H1 (cell line): Measurements from ENCODE around the gene MAPK14. TPM values are rescaled to one million over a fixed set of nuclear protein-coding genes. Genes with fewer than 3 reads are reported as not detected.

Experiments
- CTCF ChIA-PET: fragments of 300-600 bp; sonication (Branson Sonifier 250); formaldehyde crosslinking; loops from one replicate; lab custom pipeline; 2021; ENCODE audit not compliant: partially characterized antibody; lab: Charles Lee
- POLR2A ChIA-PET: fragments of 300-600 bp; sonication (Branson Sonifier 250); formaldehyde crosslinking; loops from one replicate; lab custom pipeline; 2021; ENCODE audit warnings: inconsistent platforms; ENCODE audit not compliant: partially characterized antibody; lab: Charles Lee
- DNase-seq, 2 experiments: peaks; one replicate each; pipeline versions ENCODE4 v3.0.0 to v3.0.0-alpha.2; 2010 to 2022; ENCODE audit warnings: low spot score in 2 of 2, low read depth in 1 of 2, mixed read lengths in 1 of 2
- FAIRE-seq: peaks from 2 replicates; lab custom pipeline; 2011; peaks lifted over from hg19 to GRCh38; lab: Jason Lieb, UNC
- H2AFZ ChIP-seq: 2 replicates; pipeline ENCODE4 v1.8.1; 2012; ENCODE audit warnings: low read length, inconsistent platforms
- H2AK5ac ChIP-seq: 2 replicates; pipeline ENCODE4 v1.6.1; 2013; ENCODE audit warnings: low read depth, low read length
- H2BK120ac ChIP-seq: replicated peaks from 2 replicates; pipeline ENCODE3; 2013; ENCODE audit warnings: low read depth, low read length, inconsistent platforms
- H2BK12ac ChIP-seq: 2 replicates; pipeline ENCODE4 v1.6.1; 2013; ENCODE audit warnings: low read depth, low read length
- H2BK15ac ChIP-seq: 2 replicates; pipeline ENCODE4 v1.6.1; 2013; ENCODE audit warnings: low read length
- H2BK20ac ChIP-seq: 2 replicates; pipeline ENCODE4 v1.6.1; 2013; ENCODE audit warnings: low read length
- H2BK5ac ChIP-seq: 2 replicates; pipeline ENCODE4 v1.6.1; 2013; ENCODE audit warnings: low read depth, low read length
- H3K14ac ChIP-seq: 2 replicates; pipeline ENCODE4 v1.6.1; 2013; ENCODE audit warnings: inconsistent platforms; ENCODE audit not compliant: insufficient read length
- H3K18ac ChIP-seq: 2 replicates; pipeline ENCODE4 v1.6.1; 2013; ENCODE audit warnings: low read length; ENCODE audit errors: extremely low read depth
- H3K23ac ChIP-seq: 2 replicates; pipeline ENCODE4 v1.6.1; 2013; ENCODE audit warnings: inconsistent platforms; ENCODE audit not compliant: insufficient read length
- H3K23me2 ChIP-seq: 2 replicates; pipeline ENCODE4 v1.6.1; 2013; ENCODE audit warnings: low read depth, low read length
- H3K27ac ChIP-seq: 2 replicates; pipeline ENCODE4 v1.6.1; 2011; ENCODE audit warnings: low read depth, low read length, inconsistent platforms
- H3K27me3 ChIP-seq, 4 experiments: replicated peaks in 1 of 4; 1 replicate in 1 of 4; 2 replicates in 3 of 4; pipeline versions ENCODE4 v1.6.1 to v1.8.1; 2011 to 2013; ENCODE audit warnings: low read length in 3 of 4, mild to moderate bottlenecking in 3 of 4, inconsistent platforms in 2 of 4, mixed read lengths in 2 of 4, moderate library complexity in 1 of 4; ENCODE audit not compliant: control insufficient read depth in 3 of 4, insufficient read depth in 3 of 4; ENCODE audit errors: extremely low read depth in 1 of 4
- H3K36me3 ChIP-seq, 4 experiments: 2 replicates each; pipeline versions ENCODE4 v1.6.1 to v1.8.1; 2011 to 2013; ENCODE audit warnings: mild to moderate bottlenecking in 4 of 4, low read length in 3 of 4, moderate library complexity in 2 of 4, control low read depth in 1 of 4, inconsistent platforms in 1 of 4; ENCODE audit not compliant: insufficient read depth in 4 of 4, control insufficient read depth in 2 of 4
- H3K4ac ChIP-seq: replicated peaks from 2 replicates; pipeline ENCODE3; 2013; ENCODE audit warnings: low read length, low read depth, mixed read lengths, inconsistent platforms; ENCODE audit not compliant: insufficient read length
- H3K4me1 ChIP-seq, 4 experiments: replicated peaks in 1 of 4; 1 replicate in 1 of 4; 2 replicates in 3 of 4; pipeline versions ENCODE4 v1.6.1 to v1.8.1; 2011 to 2013; ENCODE audit warnings: low read length in 3 of 4, inconsistent platforms in 2 of 4, mixed read lengths in 1 of 4; ENCODE audit not compliant: insufficient read depth in 4 of 4, control insufficient read depth in 3 of 4
- H3K4me2 ChIP-seq, 2 experiments: 2 replicates each; pipeline versions ENCODE4 v1.6.1 to v1.8.1; 2011 to 2013; ENCODE audit warnings: low read depth in 2 of 2, low read length in 2 of 2, control low read depth in 1 of 2, inconsistent platforms in 1 of 2, mild to moderate bottlenecking in 1 of 2; ENCODE audit not compliant: insufficient read depth in 1 of 2
- H3K4me3 ChIP-seq, 4 experiments: fragments of 200-600, 300-600 bp in 1 of 4; sonication (generic), shearing (Covaris generic), sonication (Bioruptor Twin) in 1 of 4; 2 replicates each; pipeline versions ENCODE4 v1.5.1 to v1.8.1; 2011 to 2016; ENCODE audit warnings: low read length in 4 of 4, low read depth in 3 of 4, control low read depth in 2 of 4, inconsistent platforms in 2 of 4, mild to moderate bottlenecking in 2 of 4, mixed read lengths in 1 of 4, moderate library complexity in 1 of 4; ENCODE audit not compliant: insufficient read depth in 2 of 4; ENCODE audit errors: extremely low read depth in 1 of 4
- H3K56ac ChIP-seq: replicated peaks from 2 replicates; pipeline ENCODE3; 2013; ENCODE audit warnings: low read depth, mild to moderate bottlenecking, mixed read lengths, low read length, inconsistent platforms; ENCODE audit not compliant: insufficient read length
- H3K79me1 ChIP-seq: 2 replicates; pipeline ENCODE4 v1.6.1; 2013; ENCODE audit warnings: low read depth, low read length, control low read depth
- H3K79me2 ChIP-seq, 2 experiments: 2 replicates each; pipeline versions ENCODE4 v1.6.1 to v1.8.1; 2012 to 2013; ENCODE audit warnings: low read length in 2 of 2, mild to moderate bottlenecking in 2 of 2, inconsistent platforms in 1 of 2; ENCODE audit not compliant: insufficient read depth in 2 of 2, control insufficient read depth in 1 of 2
- H3K9ac ChIP-seq, 4 experiments: replicated peaks in 1 of 4; 1 replicate in 1 of 4; 2 replicates in 3 of 4; pipeline versions ENCODE4 v1.6.1 to v1.8.1; 2011 to 2013; ENCODE audit warnings: low read depth in 3 of 4, low read length in 3 of 4, control low read depth in 2 of 4, mild to moderate bottlenecking in 2 of 4, moderate library complexity in 2 of 4, inconsistent platforms in 1 of 4; ENCODE audit errors: extremely low read depth in 1 of 4
- H3K9me3 ChIP-seq, 2 experiments: 2 replicates each; pipeline versions ENCODE4 v1.6.1 to v1.8.1; 2012 to 2013; ENCODE audit warnings: mild to moderate bottlenecking in 2 of 2, moderate library complexity in 2 of 2, control low read depth in 1 of 2, inconsistent platforms in 1 of 2, low read depth in 1 of 2, low read length in 1 of 2, mixed read lengths in 1 of 2; ENCODE audit not compliant: insufficient read depth in 2 of 2
- H4K20me1 ChIP-seq, 2 experiments: replicated peaks in 1 of 2; 2 replicates each; pipeline versions ENCODE3 to v1.8.1; 2011 to 2013; ENCODE audit warnings: inconsistent platforms in 2 of 2, low read length in 2 of 2, mild to moderate bottlenecking in 1 of 2; ENCODE audit not compliant: insufficient read depth in 2 of 2, control insufficient read depth in 1 of 2
- H4K5ac ChIP-seq: 2 replicates; pipeline ENCODE4 v1.6.1; 2013; ENCODE audit warnings: low read length, low read depth, mixed read lengths, inconsistent platforms; ENCODE audit not compliant: insufficient read length
- H4K8ac ChIP-seq: 2 replicates; pipeline ENCODE4 v1.8.0; 2013; ENCODE audit warnings: mild to moderate bottlenecking, moderate library complexity, low read length, inconsistent platforms; ENCODE audit not compliant: insufficient read depth; ENCODE audit errors: extremely low read depth
- H4K91ac ChIP-seq: replicated peaks from 2 replicates; pipeline ENCODE3; 2013; ENCODE audit warnings: low read length, mixed read lengths, inconsistent platforms; ENCODE audit not compliant: insufficient read length
- CBX5 ChIP-seq: fragments of 300-800, 300-1000 bp; sonication (generic); IDR thresholded peaks from 2 replicates; pipeline ENCODE4 v1.7.1; 2016; ENCODE audit warnings: antibody characterized with exemption, low read length, low read depth
- CBX8 ChIP-seq: fragments of 300-800, 300-1000 bp; sonication (generic); IDR thresholded peaks from 2 replicates; pipeline ENCODE4 v1.7.1; 2016; ENCODE audit warnings: low read depth, low read length, borderline replicate concordance
- CHD2 ChIP-seq: IDR thresholded peaks from 2 replicates; pipeline ENCODE4 v1.6.1; 2012; ENCODE audit warnings: low read length, improper control_type of control experiment
- FOSL1 ChIP-seq: IDR thresholded peaks from 2 replicates; pipeline ENCODE4 v1.6.1; 2011; ENCODE audit warnings: mild to moderate bottlenecking, low read depth, low read length, moderate library complexity; ENCODE audit not compliant: insufficient read depth
- WGBS, 2 experiments: shearing (Covaris generic) in 1 of 2; methylation state at CpG; one replicate each; pipeline versions ENCODE4 v1.1.6 to v1.1.7; 2013 to 2015; ENCODE audit warnings: low lambda C conversion rate in 2 of 2, mixed read lengths in 2 of 2, inconsistent platforms in 1 of 2, low coverage in 1 of 2, missing lambda C conversion rate in 1 of 2; ENCODE audit not compliant: insufficient replicate concordance in 2 of 2, insufficient coverage in 1 of 2, insufficient read length in 1 of 2; ENCODE audit errors: extremely low coverage in 1 of 2, missing lambda C conversion rate in 1 of 2; 5-methylcytosine and 5-hydroxymethylcytosine counted together
- polyA plus RNA-seq, 7 experiments: library from polyadenylated mRNA; depleted of rRNA in 3 of 7; stranded (reverse) in 5 of 7; unstranded in 2 of 7; fragments of >200 nt in 5 of 7; fragments of 200-250 nt in 2 of 7; gene quantifications; 1 replicate in 5 of 7; 2 replicates in 1 of 7; 4 replicates in 1 of 7; pipeline versions ENCODE4 v1.2.1 to v1.2.3, GENCODE V29; 2011 to 2013; ENCODE audit warnings: missing spikeins in 2 of 7, mixed read lengths in 2 of 7
- total RNA-seq: library from RNA; stranded (reverse); fragmentation: NEBNext Ultra II Directional; extraction: Animal tissue kit (Norgen Biotek cat#: 25700); gene quantifications from 2 replicates; pipeline ENCODE4 v1.2.1, GENCODE V29; 2021

The MAPK14 gene
- total and polyA plus RNA-seq, 2 of the 8 experiments (the other 6 are each of a cell fraction or from before 2014, with no cell fraction given), result 18.1 to 39.3 TPM

DNA sequence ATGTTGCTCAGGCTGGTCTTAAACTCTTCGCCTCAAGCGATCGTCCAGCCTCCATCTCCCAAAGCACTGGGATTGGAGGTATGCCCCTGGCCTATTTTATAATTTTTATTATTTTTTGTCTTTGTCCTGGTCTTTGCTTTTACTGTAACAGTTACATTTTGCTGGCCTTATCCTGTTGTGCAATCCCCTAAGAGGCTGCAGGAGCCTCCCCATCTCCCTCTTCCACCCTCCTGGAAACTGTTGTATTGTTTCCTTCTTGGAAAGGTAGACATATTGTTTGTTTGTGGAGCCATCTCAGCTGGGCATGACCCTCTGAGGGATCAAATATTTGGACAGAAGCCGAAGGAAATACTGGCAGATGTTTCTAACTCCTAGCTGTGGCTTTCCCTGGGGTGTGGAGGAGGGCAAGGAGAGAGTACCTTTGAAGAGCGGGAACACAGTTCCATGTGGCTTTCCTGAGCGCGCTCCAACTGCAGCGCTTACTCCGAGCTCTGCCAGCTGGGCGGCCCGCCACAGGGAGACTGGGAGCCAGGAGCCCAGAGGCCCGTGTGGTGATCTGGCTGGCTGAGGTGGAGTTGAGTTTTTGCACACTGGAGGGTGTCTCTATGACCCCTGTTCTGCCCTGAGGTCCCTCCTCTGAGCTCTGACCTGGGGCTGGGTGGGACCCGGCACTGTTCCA is 107.6 kb downstream of the MAPK14 start:
- TF ChIP-seq CBX5 (no peak), CHD2 (no peak), CBX8 (no peak), FOSL1 (no peak)
- no peak overlapping the region for H4K8ac ChIP-seq
- H3K9me3 ChIP-seq, result no peaks in the 10 kb centered on the region
- H3K23ac ChIP-seq, result no peak overlapping the region
- no peak overlapping the region for H2BK20ac ChIP-seq
- H3K27me3 ChIP-seq, result peaks cover 0 to 3% (median under 1%) of the 10 kb centered on the region in 4 experiments; a peak in 3 of 7 replicates
- no peak overlapping the region for H2BK120ac ChIP-seq
- H3K4me1 ChIP-seq, result peaks cover 7 to 20% (median 15%) of the 10 kb centered on the region in 4 experiments
- no peak overlapping the region for H3K18ac ChIP-seq
- peaks cover 0 to 2% (median 0%) of the 10 kb centered on the region in 4 experiments; a peak in 1 of 8 replicates for H3K36me3 ChIP-seq
- H3K4ac ChIP-seq, result no peak overlapping the region
- no peaks in the 10 kb centered on the region for H4K20me1 ChIP-seq
- no peak overlapping the region for H2BK15ac ChIP-seq
- H2BK5ac ChIP-seq, result no peak overlapping the region; the same call in 1 of the 2 replicates
- H3K9ac ChIP-seq, result no peak overlapping the region
- H2AFZ ChIP-seq, result no peak overlapping the region
- no peak overlapping the region for H3K56ac ChIP-seq
- POLR2A ChIA-PET, result interaction anchor here (0.7 to 1.3 kb wide), 3 partner anchors 10 to 39 kb away, joined by 3 to 5 read pairs (median 3); no protein-coding TSS in a partner anchor
- no peaks in the 10 kb centered on the region; the same call in 1 of the 2 replicates for H3K79me1 ChIP-seq
- CTCF ChIA-PET, result interaction anchor here (0.9 to 1.9 kb wide), 3 partner anchors 9 to 40 kb away, joined by 3 to 9 read pairs (median 4); no protein-coding TSS in a partner anchor
- H4K91ac ChIP-seq, result no peak overlapping the region
- H4K5ac ChIP-seq, result no peak overlapping the region
- FAIRE-seq (no peak), DNase-seq (no peak)
- H2BK12ac ChIP-seq, result no peak overlapping the region
- H3K14ac ChIP-seq, result no peak overlapping the region
- no peak overlapping the region for H2AK5ac ChIP-seq
- H3K27ac ChIP-seq, result no peak overlapping the region
- no peak overlapping the region for H3K4me2 ChIP-seq
- H3K4me3 ChIP-seq, result no peak overlapping the region
- H3K23me2 ChIP-seq, result peaks cover 6% of the 10 kb centered on the region; the same call in 1 of the 2 replicates
- H3K79me2 ChIP-seq, result no peaks in the 10 kb centered on the region
- 98% methylated on average over 13 of the region's 13 CpGs; no CpG with 5 or more reads in 1 of the 2 experiments for WGBS, 2 experiments
